HepG2 (cell line): ENCODE measurements around the gene TWIST2.

Experiments
- PRDM4 ChIP-seq: sonication (generic); formaldehyde crosslinking; IDR thresholded peaks from 2 replicates; pipeline ENCODE4 v1.9.0; 2021; ENCODE audit warnings: missing genetic modification reagents, borderline replicate concordance
- RFX5 ChIP-seq: IDR thresholded peaks from 2 replicates; pipeline ENCODE4 v1.6.1; 2011; ENCODE audit warnings: low read depth, low read length, improper control_type of control experiment
- RNF2 ChIP-seq: fragments of 450-650 bp; conservative IDR thresholded peaks from 2 replicates; pipeline ENCODE4 v1.6.1; 2016; ENCODE audit warnings: low read depth
- ZNF792 ChIP-seq: IDR thresholded peaks from 2 replicates; pipeline ENCODE4 v1.6.1; 2016
- TF ChIP-seq, protein P1 (sequence below): conservative IDR thresholded peaks from 2 replicates; pipeline ENCODE4 v1.6.1; 2018; ENCODE audit warnings: missing genetic modification reagents

DNA sequence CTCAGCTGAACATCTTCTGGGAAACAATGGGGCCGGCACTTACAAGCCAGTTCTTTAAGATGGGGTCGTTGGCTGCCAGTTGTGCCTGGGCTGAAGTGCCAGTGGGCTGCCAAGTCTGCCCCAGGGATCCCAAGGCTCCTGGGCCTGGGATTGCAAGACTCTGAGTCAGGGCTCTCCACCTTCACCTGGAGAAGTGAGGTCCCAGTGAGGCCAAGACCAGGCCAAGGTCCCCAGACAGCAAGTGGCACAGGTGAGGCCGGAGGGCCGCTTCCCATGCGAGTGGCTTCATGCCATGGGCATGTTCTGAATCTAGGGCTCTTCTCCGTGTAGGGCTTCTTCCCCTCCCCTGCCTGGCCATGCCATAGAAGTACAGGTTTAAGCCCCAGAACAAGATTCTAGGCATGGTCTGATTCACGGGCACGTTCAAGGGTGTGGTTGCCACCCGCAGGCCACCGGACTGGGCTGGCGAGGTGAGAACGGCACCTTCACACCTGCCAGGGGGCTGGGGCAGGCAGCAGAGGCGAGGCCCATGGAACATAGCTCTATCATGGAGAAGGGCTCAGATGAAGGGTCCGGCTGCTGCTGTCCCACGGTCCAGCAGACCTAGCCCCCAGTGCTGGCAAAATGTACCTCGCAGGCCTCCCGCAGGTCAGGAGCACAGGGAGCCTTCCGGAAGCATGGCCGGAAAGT, 36.4 kb downstream of the TWIST2 start:
- TF ChIP-seq RFX5 = no peak
- TF ChIP-seq RNF2 = no peak
- TF ChIP-seq, protein P1, sequence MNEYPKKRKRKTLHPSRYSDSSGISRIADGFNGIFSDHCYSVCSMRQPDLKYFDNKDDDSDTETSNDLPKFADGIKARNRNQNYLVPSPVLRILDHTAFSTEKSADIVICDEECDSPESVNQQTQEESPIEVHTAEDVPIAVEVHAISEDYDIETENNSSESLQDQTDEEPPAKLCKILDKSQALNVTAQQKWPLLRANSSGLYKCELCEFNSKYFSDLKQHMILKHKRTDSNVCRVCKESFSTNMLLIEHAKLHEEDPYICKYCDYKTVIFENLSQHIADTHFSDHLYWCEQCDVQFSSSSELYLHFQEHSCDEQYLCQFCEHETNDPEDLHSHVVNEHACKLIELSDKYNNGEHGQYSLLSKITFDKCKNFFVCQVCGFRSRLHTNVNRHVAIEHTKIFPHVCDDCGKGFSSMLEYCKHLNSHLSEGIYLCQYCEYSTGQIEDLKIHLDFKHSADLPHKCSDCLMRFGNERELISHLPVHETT (CRISPR knock-in tag) = no peak
- TF ChIP-seq PRDM4 = no peak
- no peak for TF ChIP-seq ZNF792 (CRISPR knock-in tag)
